Stomach (tissue), 4 donors: ENCODE results near the gene PRKCA.

Experiments used
- CTCF ChIP-seq, 7 experiments: fragments of 450-650 bp in 4 of 7; fragments of 200-600 bp in 3 of 7; sonication (generic) in 3 of 7; IDR thresholded peaks; one replicate each; pipeline ENCODE4 v1.5.1; 2016 to 2019; ENCODE audit warnings: antibody characterized with exemption in 7 of 7, control low read depth in 2 of 7, mild to moderate bottlenecking in 1 of 7
- POLR2A ChIP-seq, 4 donors: fragments of 450-650 bp; IDR thresholded peaks; one replicate each; pipeline ENCODE4 v1.6.1; 2016; ENCODE audit warnings: antibody characterized with exemption in 4 of 4, control low read depth in 2 of 4, mild to moderate bottlenecking in 1 of 4, moderate library complexity in 1 of 4
- POLR2AphosphoS5 ChIP-seq, 3 donors: sonication (generic); formaldehyde crosslinking; IDR thresholded peaks; one replicate each; pipeline ENCODE4 v1.6.1; 2016; ENCODE audit warnings: antibody characterized with exemption in 3 of 3

GRCh38 chr17:66533986-66534385 is 231.6 kb downstream of the PRKCA start:
- TF ChIP-seq CTCF (IDR thresholded peaks at IDR 0.05) (no peak), POLR2AphosphoS5 (IDR thresholded peaks at IDR 0.05) (no peak), POLR2A (IDR thresholded peaks at IDR 0.05) (no peak)
